Left renal pelvis (tissue), 4 donors: ENCODE measurements around the gene NEMF. TPM values are rescaled to one million over a fixed set of nuclear protein-coding genes. Genes with fewer than 3 reads are reported as not detected.
"Not testable (repeated sequence)": the region's sequence is repeated elsewhere in the genome, so short reads cannot be mapped to it uniquely, and the experiment has no call there.

ENCODE experiments used
- DNase-seq, 4 donors: peaks; one replicate each; pipeline ENCODE4 v3.0.0-alpha.2; 2013; ENCODE audit warnings: low read depth in 4 of 4, low spot score in 3 of 4
- polyA plus RNA-seq, 4 donors: library from polyadenylated mRNA; unstranded; fragments of 120-200 nt; gene quantifications; one replicate each; pipeline ENCODE4 v1.2.1, GENCODE V29; 2013; ENCODE audit not compliant: insufficient read length in 4 of 4

NEMF gene
- polyA plus RNA-seq, 4 donors = 52.8 to 97.6 (median 91.2) TPM

DNA sequence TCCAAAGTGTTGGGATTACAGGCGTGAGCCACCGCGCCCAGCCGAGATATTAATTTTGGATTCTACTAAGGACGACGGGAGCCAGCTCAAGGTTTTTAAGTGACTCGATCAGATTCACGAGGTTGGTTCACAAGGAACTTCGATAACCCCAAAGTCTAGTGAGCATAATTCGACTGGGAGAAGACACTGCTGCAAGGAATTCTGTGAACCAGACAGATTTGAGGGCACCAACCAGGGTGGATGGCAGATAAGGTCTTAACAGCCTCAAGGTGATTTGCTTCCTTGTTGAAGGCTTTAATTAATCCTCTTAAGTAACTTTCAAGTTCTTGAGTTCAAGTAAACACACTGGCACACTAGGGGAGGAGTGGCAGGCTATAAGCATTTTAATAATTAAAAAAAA lies 85.7 kb downstream of the NEMF start:
- DNase-seq = no peak

DNA sequence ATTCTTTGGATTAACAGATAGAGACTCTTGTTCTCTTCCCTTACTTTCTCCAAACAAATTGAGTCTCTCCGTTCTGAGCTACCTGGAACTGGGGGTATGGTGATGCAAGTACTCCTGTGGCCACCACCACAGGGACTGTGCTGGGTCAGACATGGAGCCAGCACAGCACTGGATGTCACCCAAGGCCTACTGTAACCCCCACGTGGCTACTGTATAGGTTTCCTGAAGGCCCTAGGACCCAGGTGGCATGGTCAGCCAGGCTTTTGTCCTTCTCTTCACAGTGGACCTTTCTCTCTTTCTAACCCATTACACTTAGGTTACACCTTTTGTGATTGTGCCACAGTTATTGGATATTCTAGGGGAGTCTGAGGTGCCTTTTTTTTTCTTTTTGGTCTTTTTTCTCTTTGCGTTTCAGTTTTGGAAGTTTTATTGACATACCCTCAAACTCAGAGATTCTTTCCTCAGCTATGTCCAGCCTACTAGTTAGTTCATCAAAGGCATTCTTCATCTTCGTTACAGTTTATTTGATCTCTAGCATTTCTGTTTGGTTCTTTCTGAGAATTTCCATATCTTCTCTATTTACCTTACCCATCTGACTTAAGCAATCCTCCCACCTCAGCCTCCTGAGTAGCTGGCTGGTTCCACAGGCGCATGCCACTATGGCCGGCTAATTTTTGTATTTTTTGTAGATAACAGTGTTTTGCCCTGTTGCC lies 90.6 kb downstream of the NEMF start:
- DNase-seq = no peak

GRCh38 chr14:49755378-49755777 lies 97.2 kb downstream of the NEMF start:
- no peak for DNase-seq

GRCh38 chr14:49754570-49755097 lies 98.0 kb downstream of the NEMF start:
- no peak for DNase-seq

GRCh38 chr14:49746476-49746875 lies 106.1 kb downstream of the NEMF start:
- DNase-seq = not testable (repeated sequence)

- DNase-seq = no peak
These were observed 107.4 kb downstream of the NEMF start for GRCh38 chr14:49745191-49745590.

GRCh38 chr14:49735669-49736068 lies 116.9 kb downstream of the NEMF start:
- not testable (repeated sequence) for DNase-seq

GRCh38 chr14:49733836-49734235 lies 118.8 kb downstream of the NEMF start:
- no peak for DNase-seq

DNA sequence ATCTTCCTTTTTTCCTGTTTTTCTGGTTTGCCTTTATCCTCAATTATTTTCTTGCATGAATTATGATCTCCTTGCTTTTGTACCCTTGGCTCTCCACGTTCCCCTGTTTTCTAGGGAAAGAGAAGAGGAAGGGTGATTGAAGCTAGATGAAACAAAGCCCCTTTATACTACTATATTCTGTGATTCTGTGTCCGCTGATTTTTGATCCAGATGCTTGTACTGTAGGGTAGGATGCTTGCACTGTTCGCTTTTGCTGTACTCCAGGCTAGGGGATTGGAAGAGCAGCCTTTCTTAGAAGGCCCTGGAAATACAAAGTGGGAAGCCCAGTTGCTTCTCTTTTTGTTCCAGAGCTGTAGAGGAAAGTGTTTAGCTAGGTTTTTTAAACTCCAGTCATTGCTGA lies 119.7 kb downstream of the NEMF start:
- DNase-seq = no peak

Other genes starting within 250 kb of the NEMF start
- gene RPL36AL, start 232.2 kb downstream of the NEMF start, polyA plus RNA-seq = 100 to 1,000 TPM; 142 to 225 (median 187) TPM
- 10 to 100 TPM in 2 of 4 donors, 1 to 10 TPM in 2; 8.1 to 20.1 (median 10.1) TPM for gene MGAT2, start 232.0 kb downstream of the NEMF start, polyA plus RNA-seq
- gene DNAAF2, start 217.5 kb downstream of the NEMF start, polyA plus RNA-seq = 10 to 100 TPM; 16.2 to 20.0 (median 18.1) TPM
- 10 to 100 TPM; 14.3 to 26.8 (median 17.4) TPM for gene POLE2, start 164.6 kb downstream of the NEMF start, polyA plus RNA-seq
- 1 to 10 TPM; 4.9 to 7.9 (median 6.5) TPM for gene KLHDC1, start 159.7 kb downstream of the NEMF start, polyA plus RNA-seq
- 100 to 1,000 TPM; 108 to 157 (median 156) TPM for gene KLHDC2, start 84.6 kb downstream of the NEMF start, polyA plus RNA-seq
- gene ARF6, start 40.3 kb upstream of the NEMF start, polyA plus RNA-seq = 10 to 100 TPM; 51.9 to 99.3 (median 86.9) TPM